Stimulated activated CD4-positive, alpha-beta T cell treated with anti-CD3 and anti-CD28 coated beads, TNF-alpha, amount 100 ng/mL, for 1 hour (primary cell): ENCODE data around the gene LRP5.
A peak's percentile ranks its signal among the peaks of the same experiment; 100 is the strongest.
"Not testable (repeated sequence)": the region's sequence is repeated elsewhere in the genome, so short reads cannot be mapped to it uniquely, and the experiment has no call there.

ENCODE experiments used
- DNase-seq, 3 donors: peaks; one replicate each; pipeline ENCODE4 v3.0.0-alpha.2; 2020; ENCODE audit warnings: low read depth in 3 of 3, low spot score in 1 of 3

Gene LRP5

GRCh38 chr11:68439355-68440065 lies 127.1 kb downstream of the LRP5 start:
- DNase-seq, result no peak

- DNase-seq, result no peak
These were observed 127.8 kb downstream of the LRP5 start for GRCh38 chr11:68440224-68440623.

GRCh38 chr11:68441466-68442230 lies 129.3 kb downstream of the LRP5 start:
- no peak for DNase-seq

DNA sequence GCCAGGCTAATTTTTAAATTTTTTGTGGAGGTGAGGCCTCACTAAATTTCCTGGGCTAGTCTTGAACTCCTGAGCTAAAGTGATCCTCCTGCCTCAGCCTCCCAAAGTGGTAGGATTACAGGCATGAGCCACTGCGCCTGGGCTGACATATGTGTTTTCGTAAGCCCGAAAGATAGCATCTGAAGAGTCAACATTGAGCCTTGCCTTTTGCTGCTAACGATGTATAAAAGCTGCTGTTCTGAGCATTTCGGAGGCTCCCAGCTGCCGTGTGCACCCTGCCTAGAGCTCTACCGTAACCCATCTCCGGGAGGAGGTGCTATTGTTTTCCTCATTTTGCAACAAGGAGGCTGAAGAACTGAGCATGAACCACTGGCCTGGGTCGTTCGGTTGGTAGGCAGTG lies 130.0 kb downstream of the LRP5 start:
- DNase-seq, result no peak

GRCh38 chr11:68444566-68444965 lies 132.2 kb downstream of the LRP5 start:
- no peak for DNase-seq

- no peak for DNase-seq
These were observed 133.2 kb downstream of the LRP5 start for GRCh38 chr11:68445531-68446035.

GRCh38 chr11:68446046-68446725 lies 133.8 kb downstream of the LRP5 start:
- DNase-seq, result no peak

- DNase-seq, result peak; percentile 20 to 59 (median 56)
These were observed 134.8 kb downstream of the LRP5 start for GRCh38 chr11:68447015-68447801.

DNA sequence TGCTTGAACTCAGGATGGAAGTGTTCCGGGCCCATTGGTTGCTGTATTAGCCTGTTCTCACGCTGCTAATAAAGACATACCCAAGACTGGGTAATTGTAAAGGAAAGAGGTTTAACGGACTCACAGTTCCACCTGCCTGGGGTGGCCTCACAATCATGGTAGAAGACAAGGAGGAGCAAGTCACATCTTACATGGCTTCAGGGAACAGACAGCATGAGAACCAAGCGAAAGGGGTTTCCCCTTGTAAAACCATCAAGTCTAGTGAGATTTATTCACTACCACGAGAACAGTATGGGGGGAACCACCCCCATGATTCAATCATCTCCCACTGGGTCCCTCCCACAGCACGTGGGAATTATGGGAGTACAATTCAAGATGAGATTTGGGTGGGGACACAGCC lies 135.5 kb downstream of the LRP5 start:
- not testable (repeated sequence) for DNase-seq

GRCh38 chr11:68448604-68449011 lies 136.2 kb downstream of the LRP5 start:
- no peak for DNase-seq

DNA sequence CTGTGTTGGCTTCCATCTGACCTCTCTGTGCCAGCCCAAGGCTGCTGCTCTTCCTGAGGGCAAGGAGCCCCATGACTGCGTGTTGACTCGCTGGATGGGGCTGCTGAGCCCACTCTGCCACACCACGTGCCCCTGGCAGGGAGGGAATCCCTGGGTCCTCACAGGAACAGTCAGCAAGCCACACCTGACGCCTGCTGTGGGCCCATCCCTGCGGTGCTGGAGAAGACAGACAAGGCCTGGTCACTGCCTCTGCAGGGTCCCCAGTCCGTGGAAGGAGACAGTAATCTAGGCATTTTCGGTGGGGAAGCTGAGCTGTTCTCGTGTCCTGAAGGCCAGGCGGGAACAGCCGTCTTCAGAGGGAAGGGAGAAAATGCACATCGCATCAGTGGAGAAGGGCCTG lies 137.6 kb downstream of the LRP5 start:
- DNase-seq, result no peak

DNA sequence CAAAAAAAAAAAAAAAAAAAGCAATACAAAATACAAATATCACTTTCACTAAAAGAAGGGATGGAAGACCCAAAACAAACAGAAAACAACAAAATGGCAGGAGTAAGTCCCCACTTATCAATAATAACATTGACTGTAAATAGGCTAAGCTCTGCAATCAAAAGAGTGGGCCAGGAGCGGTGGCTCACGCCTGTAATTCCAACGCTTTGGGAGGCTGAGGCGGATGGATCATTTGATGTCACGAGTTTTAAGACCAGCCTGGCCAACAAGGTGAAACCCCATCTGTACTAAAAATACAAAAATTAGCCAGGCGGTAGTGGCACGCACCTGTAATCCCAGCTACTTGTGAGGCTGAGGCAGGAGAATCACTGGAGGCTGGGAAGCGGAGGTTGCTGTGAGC lies 138.3 kb downstream of the LRP5 start:
- no peak for DNase-seq

- DNase-seq, result no peak
These were observed 142.4 kb downstream of the LRP5 start for GRCh38 chr11:68454767-68455166.

DNA sequence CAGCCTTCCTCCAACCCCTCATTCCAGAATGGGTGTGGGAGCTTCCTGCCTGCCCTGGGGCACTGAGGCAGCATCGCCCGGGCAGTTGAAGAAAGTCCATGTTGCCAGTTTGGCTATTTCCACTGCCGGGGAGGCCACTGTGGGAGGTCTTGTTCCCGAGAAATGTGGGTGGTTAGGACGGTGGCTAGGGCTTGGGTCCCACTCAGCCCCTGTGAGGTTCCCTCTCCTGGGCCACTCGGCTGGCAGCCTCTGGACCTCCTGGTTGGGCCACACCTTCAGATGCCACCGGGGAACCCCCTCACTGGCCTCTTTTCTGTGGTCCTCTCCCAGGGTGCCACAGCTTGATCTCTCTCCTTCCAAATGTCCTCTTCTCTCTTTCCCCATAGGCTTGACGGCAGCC lies 143.1 kb downstream of the LRP5 start:
- no peak for DNase-seq

DNA sequence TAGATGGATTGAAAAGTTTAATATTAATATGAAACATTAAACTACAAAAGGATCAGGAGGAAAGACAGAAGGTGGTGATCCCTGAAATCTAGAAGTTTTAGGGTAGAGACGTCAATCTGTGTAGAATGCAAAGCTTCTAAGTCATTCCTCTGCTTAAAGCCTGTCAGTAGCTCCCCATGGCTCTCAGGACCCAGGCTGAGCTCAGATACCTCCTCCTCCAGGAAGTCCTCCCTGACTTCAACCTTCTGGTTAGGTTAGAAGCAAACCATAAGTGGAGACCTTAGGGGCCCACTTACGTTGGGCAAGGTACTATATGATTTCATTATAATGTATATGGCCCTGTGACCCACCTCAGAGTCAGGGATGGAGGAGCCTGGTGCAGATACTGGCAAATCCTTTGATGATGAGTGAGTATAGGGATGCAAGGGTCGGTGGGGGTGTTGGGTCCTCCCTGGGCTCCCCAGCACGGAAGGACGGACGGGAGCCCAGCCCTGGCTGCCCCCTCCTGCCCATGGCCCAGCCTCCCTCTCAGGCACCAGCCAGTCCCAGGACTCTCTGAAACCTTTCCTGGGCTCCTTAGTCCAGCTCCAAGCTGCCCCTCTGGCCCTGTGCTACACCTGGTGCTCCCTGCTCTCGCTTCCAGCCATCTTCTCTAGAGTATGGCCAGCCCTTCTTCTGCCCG lies 145.0 kb downstream of the LRP5 start:
- no peak for DNase-seq

GRCh38 chr11:68457898-68458249 lies 145.5 kb downstream of the LRP5 start:
- no peak for DNase-seq

DNA sequence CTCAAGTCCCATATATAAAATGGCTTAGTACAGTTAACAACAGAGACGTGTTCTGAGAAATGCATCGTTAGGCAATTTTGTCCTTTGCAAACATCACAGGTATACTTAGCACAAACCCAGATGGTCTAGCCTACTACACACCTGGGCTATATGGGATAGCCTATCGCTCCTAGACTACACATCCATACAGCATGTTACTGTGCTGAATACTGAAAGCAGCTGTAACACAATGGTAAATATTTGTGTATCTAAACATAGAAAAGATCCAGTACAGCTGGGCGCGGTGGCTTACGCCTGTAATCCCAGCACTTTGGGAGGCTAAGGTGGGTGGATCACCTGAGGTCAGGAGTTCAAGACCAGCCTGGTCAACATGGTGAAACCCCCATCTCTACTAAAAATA lies 145.9 kb downstream of the LRP5 start:
- not testable (repeated sequence) for DNase-seq

- DNase-seq, result peak; percentile 80 to 93 (median 83)
These were observed 147.7 kb downstream of the LRP5 start for GRCh38 chr11:68459886-68460740.

GRCh38 chr11:68460741-68461574 lies 148.6 kb downstream of the LRP5 start, which contains the start of gene PPP6R3:
Gene PPP6R3 (plus strand): TSS chr11:68460752. CDS start chr11:68537665, 76,913 bp downstream.
- no peak for DNase-seq
